ENCODE measurements around the gene SCAND1.

The SCAND1 gene

DNA sequence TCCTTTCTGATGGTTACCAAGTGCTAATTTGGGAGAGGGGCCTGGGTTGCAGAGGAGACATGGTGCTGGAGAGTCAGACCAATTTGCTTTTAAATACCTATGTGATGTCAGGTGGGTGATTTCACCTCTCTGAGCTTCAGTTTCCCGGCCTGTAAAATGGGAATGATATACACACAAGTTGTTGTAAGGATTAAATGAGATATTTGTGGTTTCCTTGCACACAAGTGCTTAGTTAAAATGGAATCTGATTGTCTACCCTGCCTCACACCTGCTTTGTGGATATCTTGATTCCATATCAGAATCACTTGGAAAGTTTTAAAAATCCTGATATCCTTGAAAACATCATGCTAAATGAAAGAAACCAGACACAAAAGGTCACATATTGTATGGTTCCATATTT, 44.5 kb downstream of the SCAND1 start:
- TF ChIP-seq FOXP2 (optimal IDR thresholded peaks at IDR 0.05; ENCODE audit: borderline replicate concordance, extremely low read depth, extremely low read length, insufficient read depth) (no peak), TAF1 (IDR thresholded peaks at IDR 0.05; ENCODE audit: borderline replicate concordance, insufficient read depth, low read length) (no peak), POLR2AphosphoS5 (IDR thresholded peaks at IDR 0.05; ENCODE audit: low read depth, low read length) (no peak), SIN3A (IDR thresholded peaks at IDR 0.05; ENCODE audit: borderline replicate concordance, insufficient read depth, low read length) (no peak)
- TF ChIP-seq, protein P1, sequence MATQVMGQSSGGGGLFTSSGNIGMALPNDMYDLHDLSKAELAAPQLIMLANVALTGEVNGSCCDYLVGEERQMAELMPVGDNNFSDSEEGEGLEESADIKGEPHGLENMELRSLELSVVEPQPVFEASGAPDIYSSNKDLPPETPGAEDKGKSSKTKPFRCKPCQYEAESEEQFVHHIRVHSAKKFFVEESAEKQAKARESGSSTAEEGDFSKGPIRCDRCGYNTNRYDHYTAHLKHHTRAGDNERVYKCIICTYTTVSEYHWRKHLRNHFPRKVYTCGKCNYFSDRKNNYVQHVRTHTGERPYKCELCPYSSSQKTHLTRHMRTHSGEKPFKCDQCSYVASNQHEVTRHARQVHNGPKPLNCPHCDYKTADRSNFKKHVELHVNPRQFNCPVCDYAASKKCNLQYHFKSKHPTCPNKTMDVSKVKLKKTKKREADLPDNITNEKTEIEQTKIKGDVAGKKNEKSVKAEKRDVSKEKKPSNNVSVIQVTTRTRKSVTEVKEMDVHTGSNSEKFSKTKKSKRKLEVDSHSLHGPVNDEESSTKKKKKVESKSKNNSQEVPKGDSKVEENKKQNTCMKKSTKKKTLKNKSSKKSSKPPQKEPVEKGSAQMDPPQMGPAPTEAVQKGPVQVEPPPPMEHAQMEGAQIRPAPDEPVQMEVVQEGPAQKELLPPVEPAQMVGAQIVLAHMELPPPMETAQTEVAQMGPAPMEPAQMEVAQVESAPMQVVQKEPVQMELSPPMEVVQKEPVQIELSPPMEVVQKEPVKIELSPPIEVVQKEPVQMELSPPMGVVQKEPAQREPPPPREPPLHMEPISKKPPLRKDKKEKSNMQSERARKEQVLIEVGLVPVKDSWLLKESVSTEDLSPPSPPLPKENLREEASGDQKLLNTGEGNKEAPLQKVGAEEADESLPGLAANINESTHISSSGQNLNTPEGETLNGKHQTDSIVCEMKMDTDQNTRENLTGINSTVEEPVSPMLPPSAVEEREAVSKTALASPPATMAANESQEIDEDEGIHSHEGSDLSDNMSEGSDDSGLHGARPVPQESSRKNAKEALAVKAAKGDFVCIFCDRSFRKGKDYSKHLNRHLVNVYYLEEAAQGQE (IDR thresholded peaks at IDR 0.05; ENCODE audit: insufficient read depth in 1 of 2, low read depth in 2 of 2, low read length in 2 of 2) = no peak

DNA sequence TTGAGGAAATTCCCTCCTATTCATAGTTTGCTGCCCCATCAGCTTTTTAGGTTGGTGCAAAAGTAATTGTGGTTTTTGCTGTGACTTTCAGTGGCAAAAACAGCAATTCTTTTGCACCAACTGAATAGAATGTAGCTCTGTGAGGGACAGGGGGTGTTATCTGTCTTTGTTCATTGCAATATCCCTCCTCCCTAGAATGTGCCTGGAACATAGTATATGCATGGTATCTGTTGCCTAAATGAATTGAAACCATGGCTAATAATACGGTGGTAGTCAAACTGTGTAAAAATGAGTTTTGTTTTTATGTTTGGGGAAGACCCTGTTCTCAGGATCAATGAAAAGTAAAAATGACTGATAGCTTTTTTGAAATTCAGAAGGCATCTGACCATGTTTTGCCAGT, 45.1 kb downstream of the SCAND1 start:
- TF ChIP-seq TAF1 (IDR thresholded peaks at IDR 0.05; ENCODE audit: borderline replicate concordance, insufficient read depth, low read length) (no peak), SIN3A (IDR thresholded peaks at IDR 0.05; ENCODE audit: borderline replicate concordance, insufficient read depth, low read length) (no peak)

DNA sequence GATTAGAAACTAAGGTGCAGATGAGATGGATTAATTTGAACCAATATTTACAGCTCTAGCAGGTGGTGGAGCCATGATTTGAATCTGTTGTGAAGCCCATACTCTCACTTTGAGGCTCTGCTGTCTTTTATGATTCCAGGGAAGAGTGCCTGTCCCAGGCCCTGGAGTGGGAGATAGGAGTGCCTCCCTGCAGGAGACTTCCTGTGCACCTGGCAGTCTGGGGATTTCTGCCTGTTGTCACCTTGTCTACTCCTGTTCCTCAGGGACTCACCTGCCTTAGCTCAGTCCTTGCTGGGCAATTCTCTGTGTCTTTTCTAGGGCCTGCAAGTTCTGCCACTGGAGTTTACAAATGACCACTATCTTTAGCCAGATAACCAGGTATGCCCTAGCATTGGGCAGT, 46.3 kb downstream of the SCAND1 start:
- TF ChIP-seq, protein P1 (IDR thresholded peaks at IDR 0.05; ENCODE audit: insufficient read depth in 1 of 2, low read depth in 2 of 2, low read length in 2 of 2) = no peak
- no peak for TF ChIP-seq TAF1 (IDR thresholded peaks at IDR 0.05; ENCODE audit: borderline replicate concordance, insufficient read depth, low read length)
- no peak for TF ChIP-seq SIN3A (IDR thresholded peaks at IDR 0.05; ENCODE audit: borderline replicate concordance, insufficient read depth, low read length)
- TF ChIP-seq FOXP2 (optimal IDR thresholded peaks at IDR 0.05; ENCODE audit: borderline replicate concordance, extremely low read depth, extremely low read length, insufficient read depth) = no peak
- TF ChIP-seq POLR2AphosphoS5 (IDR thresholded peaks at IDR 0.05; ENCODE audit: low read depth, low read length) = no peak

DNA sequence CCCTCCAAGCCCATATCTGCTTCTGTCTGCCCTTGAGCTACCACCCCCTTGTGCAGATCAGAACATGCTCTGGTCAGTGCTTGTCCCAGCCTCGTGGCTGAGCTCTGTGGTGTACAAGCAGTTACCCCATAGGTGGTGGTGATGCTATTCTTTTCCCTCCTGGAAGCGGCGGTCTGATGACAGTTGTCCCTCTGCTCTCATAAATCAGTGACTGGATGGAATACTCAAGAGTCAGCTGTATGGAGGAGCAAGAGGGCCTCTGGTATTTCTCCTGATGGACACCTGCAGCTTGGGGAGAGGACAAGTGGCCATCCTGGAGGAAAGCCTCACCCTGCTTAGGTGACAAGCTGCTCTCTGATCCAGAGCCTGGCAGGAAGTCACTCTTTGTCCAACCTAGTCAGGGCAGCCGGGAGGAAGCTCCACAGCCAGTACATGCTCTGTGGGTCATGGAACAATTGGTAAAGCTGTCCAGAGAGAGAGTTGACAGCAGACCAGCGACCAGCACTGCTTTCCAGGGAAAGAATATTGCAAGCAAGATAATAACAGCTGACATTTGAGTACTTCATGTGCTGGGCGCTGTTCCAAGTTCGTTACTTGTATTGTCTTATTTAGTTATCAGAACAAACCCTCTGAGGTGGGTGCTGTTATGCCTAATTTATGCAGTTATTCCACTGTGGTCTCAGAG, 47.1 kb downstream of the SCAND1 start:
- no peak for TF ChIP-seq SIN3A (IDR thresholded peaks at IDR 0.05; ENCODE audit: borderline replicate concordance, insufficient read depth, low read length)

DNA sequence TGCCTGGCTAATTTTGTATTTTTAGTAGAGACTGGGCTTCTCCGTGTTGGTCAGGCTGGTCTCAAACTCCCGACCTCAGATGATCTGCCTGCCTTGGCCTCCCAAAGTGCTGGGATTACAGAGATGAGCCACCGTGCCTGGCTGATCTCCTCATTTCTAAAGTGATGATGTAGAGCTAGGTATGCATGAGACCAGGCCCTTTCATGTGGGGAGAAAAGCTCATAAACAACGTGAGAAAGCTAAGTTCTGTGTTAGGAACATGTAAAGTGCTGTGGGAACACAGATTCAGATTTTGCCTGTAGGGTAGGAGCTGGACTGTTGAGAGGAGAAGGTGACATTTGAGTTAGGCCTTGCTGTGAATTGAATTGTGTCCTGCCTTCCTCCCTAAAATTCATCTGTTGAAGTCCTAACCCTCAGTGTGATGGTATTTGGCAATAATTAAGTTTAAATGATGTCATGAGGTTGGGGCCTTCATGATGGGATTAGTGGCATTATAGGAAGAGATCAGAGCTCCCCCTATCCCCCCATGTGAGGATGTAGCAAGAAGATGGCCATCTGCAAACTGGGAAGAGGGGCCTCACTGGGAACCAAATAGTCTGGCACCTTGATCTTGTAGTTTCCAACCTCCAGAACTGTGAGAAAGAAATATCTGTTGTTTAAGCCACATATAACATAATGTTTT, 49.2 kb downstream of the SCAND1 start:
- TF ChIP-seq FOXP2 (optimal IDR thresholded peaks at IDR 0.05; ENCODE audit: borderline replicate concordance, extremely low read depth, extremely low read length, insufficient read depth) (no peak), POLR2AphosphoS5 (IDR thresholded peaks at IDR 0.05; ENCODE audit: low read depth, low read length) (no peak), SIN3A (IDR thresholded peaks at IDR 0.05; ENCODE audit: borderline replicate concordance, insufficient read depth, low read length) (no peak), TAF1 (IDR thresholded peaks at IDR 0.05; ENCODE audit: borderline replicate concordance, insufficient read depth, low read length) (no peak)
- TF ChIP-seq, protein P1 (IDR thresholded peaks at IDR 0.05; ENCODE audit: insufficient read depth in 1 of 2, low read depth in 2 of 2, low read length in 2 of 2) = no peak

DNA sequence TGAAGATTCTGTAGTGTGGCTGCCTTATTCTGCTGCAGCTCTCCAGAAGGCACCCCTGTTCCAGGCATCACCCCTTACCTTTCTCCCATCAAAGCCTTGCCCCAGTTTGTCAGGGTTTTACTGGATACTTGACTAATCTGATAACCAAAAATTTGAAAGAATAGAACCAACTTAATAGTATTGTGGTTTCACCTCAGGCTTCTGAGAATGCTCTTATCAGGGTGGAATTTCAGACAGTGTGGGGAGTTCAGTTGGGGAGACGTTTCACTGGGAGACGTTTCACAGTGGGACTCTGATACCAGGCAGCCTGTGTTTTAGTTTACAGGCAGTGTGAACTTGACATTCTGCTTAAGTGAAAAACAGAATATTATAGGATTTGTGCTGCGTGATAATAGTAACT, 50.5 kb downstream of the SCAND1 start:
- TF ChIP-seq, protein P1 (IDR thresholded peaks at IDR 0.05; ENCODE audit: insufficient read depth in 1 of 2, low read depth in 2 of 2, low read length in 2 of 2) = no peak
- TF ChIP-seq POLR2AphosphoS5 (IDR thresholded peaks at IDR 0.05; ENCODE audit: low read depth, low read length) (no peak), FOXP2 (optimal IDR thresholded peaks at IDR 0.05; ENCODE audit: borderline replicate concordance, extremely low read depth, extremely low read length, insufficient read depth) (no peak), TAF1 (IDR thresholded peaks at IDR 0.05; ENCODE audit: borderline replicate concordance, insufficient read depth, low read length) (no peak), SIN3A (IDR thresholded peaks at IDR 0.05; ENCODE audit: borderline replicate concordance, insufficient read depth, low read length) (no peak)
